Brain microvascular endothelial cell (primary cell): ENCODE results near the gene VEGFA.

ENCODE experiments used
- DNase-seq: peaks from one replicate; pipeline ENCODE4 v3.0.0-alpha.2; 2020
- H3K27ac ChIP-seq: fragments of 250-450 bp; sonication (Bioruptor Pico); 2 replicates; pipeline ENCODE4 v1.5.1; 2020; ENCODE audit warnings: mild to moderate bottlenecking, moderate library complexity
- H3K27me3 ChIP-seq: fragments of 250-450 bp; sonication (Bioruptor Pico); replicated peaks from 2 replicates; pipeline ENCODE4 v1.5.1; 2020; ENCODE audit warnings: mild to moderate bottlenecking
- H3K36me3 ChIP-seq: fragments of 250-450 bp; sonication (Bioruptor Pico); replicated peaks from 2 replicates; pipeline ENCODE4 v1.5.1; 2020; ENCODE audit warnings: mild to moderate bottlenecking
- H3K4me3 ChIP-seq: 2 replicates; pipeline ENCODE4 v1.5.1; 2011; ENCODE audit warnings: low read depth, mild to moderate bottlenecking, control low read depth, low read length, moderate library complexity
- in situ Hi-C: cut with HindIII; loops from 2 replicates; pipeline ENCODE4 v1.10.0; 2017; ENCODE audit warnings: low sequenced_read_pairs, low pct_ligation_motif_present
- TF ChIP-seq, protein P1 (sequence below): IDR thresholded peaks from 2 replicates; pipeline ENCODE4 v1.5.1; 2011; ENCODE audit warnings: low read depth, mild to moderate bottlenecking, moderate library complexity, low read length, control low read depth, inconsistent platforms; ENCODE audit errors: missing control alignments

The VEGFA gene

DNA sequence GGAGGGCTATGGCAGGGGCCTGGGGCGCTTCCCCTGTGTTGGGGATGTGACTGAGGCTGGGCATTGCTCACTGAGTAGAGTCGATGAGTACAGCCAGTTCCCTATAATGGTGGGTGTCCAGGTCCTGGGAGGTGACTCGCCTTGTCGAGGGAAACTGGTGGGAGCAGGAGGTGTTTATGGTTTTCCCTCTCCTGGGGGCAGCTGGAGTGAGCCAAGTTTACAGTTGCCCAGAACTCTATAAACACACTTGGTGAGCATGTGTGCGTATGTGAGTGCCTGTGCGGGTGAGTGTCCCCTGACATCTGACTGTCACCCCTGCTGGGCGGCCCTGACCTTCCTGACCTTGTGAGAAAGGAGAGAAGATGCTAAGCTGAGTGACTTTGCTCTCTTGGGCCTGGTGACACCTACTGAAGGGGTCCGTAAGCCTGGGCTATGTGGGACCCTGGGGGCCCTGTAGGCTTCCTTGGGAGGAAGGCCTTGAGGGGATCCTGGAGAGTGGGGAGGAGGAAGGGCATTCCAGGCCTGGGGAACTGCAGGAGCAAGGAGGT, 65.9 kb downstream of the VEGFA start:
- DNase-seq: no peak
- no peak overlapping the region for H3K4me3 ChIP-seq
- H3K27ac ChIP-seq: no peak overlapping the region
- H3K27me3 ChIP-seq: no peaks in the 10 kb centered on the region
- in situ Hi-C loops: no loop called here
- no peaks in the 10 kb centered on the region for H3K36me3 ChIP-seq
- TF ChIP-seq, protein P1, sequence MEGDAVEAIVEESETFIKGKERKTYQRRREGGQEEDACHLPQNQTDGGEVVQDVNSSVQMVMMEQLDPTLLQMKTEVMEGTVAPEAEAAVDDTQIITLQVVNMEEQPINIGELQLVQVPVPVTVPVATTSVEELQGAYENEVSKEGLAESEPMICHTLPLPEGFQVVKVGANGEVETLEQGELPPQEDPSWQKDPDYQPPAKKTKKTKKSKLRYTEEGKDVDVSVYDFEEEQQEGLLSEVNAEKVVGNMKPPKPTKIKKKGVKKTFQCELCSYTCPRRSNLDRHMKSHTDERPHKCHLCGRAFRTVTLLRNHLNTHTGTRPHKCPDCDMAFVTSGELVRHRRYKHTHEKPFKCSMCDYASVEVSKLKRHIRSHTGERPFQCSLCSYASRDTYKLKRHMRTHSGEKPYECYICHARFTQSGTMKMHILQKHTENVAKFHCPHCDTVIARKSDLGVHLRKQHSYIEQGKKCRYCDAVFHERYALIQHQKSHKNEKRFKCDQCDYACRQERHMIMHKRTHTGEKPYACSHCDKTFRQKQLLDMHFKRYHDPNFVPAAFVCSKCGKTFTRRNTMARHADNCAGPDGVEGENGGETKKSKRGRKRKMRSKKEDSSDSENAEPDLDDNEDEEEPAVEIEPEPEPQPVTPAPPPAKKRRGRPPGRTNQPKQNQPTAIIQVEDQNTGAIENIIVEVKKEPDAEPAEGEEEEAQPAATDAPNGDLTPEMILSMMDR: no peak
